Spinal cord (tissue), 10 donors: ENCODE results near the gene STAT4. TPM values are rescaled to one million over a fixed set of nuclear protein-coding genes. Genes with fewer than 3 reads are reported as not detected.
A peak's percentile ranks its signal among the peaks of the same experiment; 100 is the strongest.

Source experiments
- DNase-seq, 6 donors: peaks; one replicate each; pipeline versions ENCODE4 v3.0.0 to v3.0.0-alpha.2; 2013 to 2015; ENCODE audit warnings: low spot score in 6 of 6, low read depth in 4 of 6
- H3K27ac ChIP-seq: one replicate; pipeline ENCODE4 v1.5.1; 2013; ENCODE audit warnings: low read depth, low read length, control low read depth
- H3K27me3 ChIP-seq: one replicate; pipeline ENCODE4 v1.6.1; 2013; ENCODE audit warnings: low read length; ENCODE audit not compliant: control insufficient read depth, insufficient read depth
- H3K36me3 ChIP-seq: one replicate; pipeline ENCODE4 v1.6.1; 2013; ENCODE audit warnings: low read length; ENCODE audit not compliant: control insufficient read depth, insufficient read depth
- H3K4me1 ChIP-seq: one replicate; pipeline ENCODE4 v1.6.1; 2013; ENCODE audit warnings: low read length; ENCODE audit not compliant: control insufficient read depth, insufficient read depth
- H3K4me3 ChIP-seq: one replicate; pipeline ENCODE4 v1.5.1; 2013; ENCODE audit warnings: low read depth, low read length, control low read depth
- H3K9me3 ChIP-seq: one replicate; pipeline ENCODE4 v1.6.1; 2013; ENCODE audit warnings: low read length; ENCODE audit not compliant: control insufficient read depth, insufficient read depth
- WGBS: methylation state at CpG from one replicate; pipeline ENCODE4 v1.1.5; 2013; ENCODE audit warnings: missing lambda C conversion rate; ENCODE audit not compliant: insufficient coverage; 5-methylcytosine and 5-hydroxymethylcytosine counted together
- polyA plus RNA-seq, 2 donors: library from polyadenylated mRNA; unstranded; fragments of 120-200 nt; gene quantifications; one replicate each; pipeline ENCODE4 v1.2.1, GENCODE V29; 2013; ENCODE audit not compliant: insufficient read length in 2 of 2
- total RNA-seq, 2 donors: library from RNA; depleted of rRNA in 1 of 2; stranded (reverse); fragments of 120-200 nt in 1 of 2; fragments of >200 nt in 1 of 2; gene quantifications; one replicate each; pipeline versions ENCODE4 v1.2.3 to v1.2.4, GENCODE V29; 2013 to 2014
- donor health status: healthy.

Gene STAT4
- total and polyA plus RNA-seq, 4 donors, result 2.5 to 8.9 (median 7.4) TPM

DNA sequence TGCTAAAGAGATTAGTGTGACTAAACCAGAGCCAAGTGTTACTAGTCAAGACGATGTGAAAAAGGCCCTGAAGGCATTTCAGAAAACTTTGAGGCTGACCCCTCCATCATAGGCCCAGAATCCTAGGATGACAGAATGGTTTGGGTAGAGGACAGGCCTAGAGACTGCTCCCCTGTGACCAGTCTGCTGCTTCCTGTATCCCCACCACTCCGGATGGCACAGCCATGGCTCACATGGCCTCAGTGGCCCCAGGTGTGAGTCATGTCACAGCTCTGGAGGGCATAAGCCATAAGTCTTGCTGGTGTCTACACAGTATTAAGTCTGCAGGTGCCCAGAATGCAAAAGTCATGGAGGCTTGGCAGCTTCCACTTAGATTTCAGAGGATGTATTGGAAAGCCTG is 124.4 kb downstream of the STAT4 start:
- Histone ChIP-seq H3K27me3 (no peaks in the 10 kb centered on the region), H3K9me3 (no peaks in the 10 kb centered on the region), H3K36me3 (no peaks in the 10 kb centered on the region), H3K4me1 (peaks cover under 1% of the 10 kb centered on the region), H3K4me3 (no peak overlapping the region), H3K27ac (no peak overlapping the region)
- WGBS, result 36% methylated on average over 2 of the region's 2 CpGs
- DNase-seq, result no peak

DNA sequence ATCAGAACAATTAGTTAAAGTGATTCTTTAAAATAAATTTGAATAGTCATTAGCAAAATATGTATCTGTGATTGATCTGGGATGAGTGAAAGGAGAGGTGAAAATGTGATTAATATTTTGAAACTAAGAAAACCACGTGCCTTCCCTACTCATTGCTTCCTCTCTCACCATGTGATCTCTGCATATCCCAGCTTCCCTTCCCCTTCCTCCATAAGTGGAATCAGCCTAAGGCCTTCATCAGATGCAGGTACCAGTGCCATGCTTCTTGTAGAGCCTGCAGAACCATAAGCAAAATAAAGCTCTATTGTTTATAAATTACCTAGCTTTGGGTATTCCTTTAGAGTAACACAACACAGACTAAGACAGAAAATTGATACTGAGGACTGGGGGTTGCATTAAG is 125.7 kb downstream of the STAT4 start:
- H3K9me3 ChIP-seq, result no peaks in the 10 kb centered on the region
- H3K4me3 ChIP-seq, result no peak overlapping the region
- H3K4me1 ChIP-seq, result peaks cover 8% of the 10 kb centered on the region
- no peak overlapping the region for H3K27ac ChIP-seq
- no peaks in the 10 kb centered on the region for H3K36me3 ChIP-seq
- WGBS, result no CpG with 5 or more reads among the region's 1 CpG
- DNase-seq, result no peak
- no peaks in the 10 kb centered on the region for H3K27me3 ChIP-seq

DNA sequence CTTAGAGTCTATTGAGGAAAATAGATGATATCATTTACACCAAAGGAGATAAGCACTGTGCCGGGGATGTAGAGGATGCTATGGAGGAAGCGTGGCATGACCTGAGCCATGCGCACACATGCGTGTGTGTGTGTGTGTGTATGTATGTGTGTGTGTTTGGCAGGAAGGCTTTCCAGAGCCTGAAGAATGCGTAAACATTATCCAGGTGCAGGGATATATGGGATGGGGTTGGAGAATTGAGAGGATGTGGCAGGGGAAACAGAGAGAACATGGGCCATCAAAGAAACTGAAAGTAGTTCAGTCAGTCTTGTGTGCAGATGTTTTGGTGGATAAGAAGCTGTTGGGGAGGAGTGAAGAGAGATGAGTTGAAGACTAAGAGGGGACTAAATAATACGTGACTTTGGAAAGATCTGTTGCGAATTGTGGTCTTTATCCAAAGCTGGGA is 127.5 kb downstream of the STAT4 start:
- 93% methylated on average over 7 of the region's 7 CpGs for WGBS
- Histone ChIP-seq H3K36me3 (no peaks in the 10 kb centered on the region), H3K27ac (no peak overlapping the region), H3K4me1 (peaks cover 8% of the 10 kb centered on the region), H3K9me3 (no peaks in the 10 kb centered on the region), H3K27me3 (no peaks in the 10 kb centered on the region), H3K4me3 (no peak overlapping the region)
- no peak for DNase-seq

DNA sequence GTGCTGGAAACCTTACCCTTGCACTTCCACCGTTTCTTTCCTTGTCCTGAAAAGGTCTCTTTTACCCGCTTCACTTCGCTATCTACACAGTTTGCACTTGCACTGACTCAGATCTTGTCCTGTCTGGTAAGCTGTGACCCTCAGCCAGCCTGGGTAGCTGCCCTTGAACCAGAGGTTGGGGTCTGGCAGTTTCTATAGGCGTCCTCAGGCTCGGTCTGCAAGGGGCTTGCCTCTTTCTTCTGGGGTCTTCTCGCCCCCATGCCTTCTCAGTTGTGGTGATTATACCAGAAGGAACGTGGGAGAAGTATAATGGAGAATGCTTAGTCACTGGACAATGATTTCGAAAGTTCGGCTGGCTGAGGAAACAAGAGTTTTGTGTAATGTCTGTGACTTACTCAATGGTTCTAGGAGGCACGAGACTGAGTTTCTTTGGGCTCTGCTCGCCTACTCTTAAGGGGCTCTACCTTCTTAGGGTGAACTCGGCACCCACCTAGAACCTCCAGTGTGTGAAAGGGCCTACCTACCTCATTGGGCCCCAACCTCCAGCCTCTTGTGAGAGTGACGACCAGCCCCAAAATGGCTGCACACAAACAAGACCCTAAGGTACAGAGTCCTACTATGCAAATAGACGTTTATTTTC is 129.9 kb downstream of the STAT4 start:
- no peaks in the 10 kb centered on the region for H3K27me3 ChIP-seq
- no peaks in the 10 kb centered on the region for H3K36me3 ChIP-seq
- 51% methylated on average over 11 of the region's 14 CpGs for WGBS
- no peaks in the 10 kb centered on the region for H3K9me3 ChIP-seq
- H3K4me3 ChIP-seq, result peak overlapping the region; percentile 74
- H3K4me1 ChIP-seq, result peaks cover 8% of the 10 kb centered on the region
- DNase-seq, result peak in 1 of 6 donors; percentile 17
- H3K27ac ChIP-seq, result peak overlapping the region; percentile 88

DNA sequence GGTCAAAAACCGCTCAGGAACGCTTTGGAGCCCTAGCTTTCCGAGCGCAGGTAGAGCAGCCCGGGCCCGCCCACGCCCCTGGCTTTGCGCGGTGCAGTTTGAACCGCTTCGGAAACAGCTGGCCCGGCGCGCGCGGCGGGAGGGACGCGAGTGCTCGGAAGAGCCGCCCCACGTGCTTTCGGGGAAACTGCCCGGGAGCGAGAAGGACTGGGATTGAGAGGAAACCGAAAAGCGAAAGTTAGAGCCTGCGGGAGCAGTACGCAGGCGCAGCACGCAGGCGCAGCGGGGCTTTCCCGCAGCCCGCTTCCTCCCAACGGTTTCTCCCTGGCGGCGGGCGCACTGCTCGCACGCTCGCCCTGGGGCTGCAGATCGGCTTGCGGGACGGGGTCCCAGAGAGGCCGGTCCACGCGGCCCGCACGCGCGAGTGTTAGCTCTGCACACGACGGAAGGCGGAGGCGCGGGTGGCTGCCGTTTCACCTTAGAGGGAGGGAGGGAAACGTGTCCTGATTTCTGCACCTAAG is 130.5 kb downstream of the STAT4 start:
- peak; percentile 90 to 99 (median 92) for DNase-seq
- Histone ChIP-seq H3K27me3 (no peaks in the 10 kb centered on the region), H3K27ac (peak overlapping the region; percentile 88), H3K4me1 (peaks cover 8% of the 10 kb centered on the region), H3K4me3 (peak overlapping the region; percentile 74), H3K36me3 (no peaks in the 10 kb centered on the region), H3K9me3 (no peaks in the 10 kb centered on the region)
- WGBS, result 0% methylated on average over 58 of the region's 59 CpGs

DNA sequence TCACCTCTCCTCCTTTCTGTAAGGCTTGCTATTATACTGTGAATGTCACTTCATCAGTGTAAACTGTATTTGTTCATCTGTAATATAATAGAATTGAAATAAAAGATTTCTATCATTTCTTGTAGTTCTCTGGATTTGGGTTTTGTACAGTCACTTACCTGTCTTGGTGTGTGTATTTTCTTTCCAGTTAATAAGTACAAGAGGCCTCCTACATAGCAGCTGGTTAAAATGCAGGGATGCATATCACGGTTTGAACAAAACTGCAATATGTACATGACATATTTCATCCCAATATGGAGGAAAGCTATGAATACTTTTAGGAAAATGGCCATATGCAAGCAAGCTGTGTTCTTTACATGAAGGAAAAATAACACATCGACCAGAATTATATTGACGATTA is 131.4 kb downstream of the STAT4 start:
- no peak for DNase-seq
- no peaks in the 10 kb centered on the region for H3K9me3 ChIP-seq
- H3K4me3 ChIP-seq, result no peak overlapping the region
- H3K36me3 ChIP-seq, result no peaks in the 10 kb centered on the region
- H3K4me1 ChIP-seq, result peaks cover 11% of the 10 kb centered on the region
- H3K27me3 ChIP-seq, result no peaks in the 10 kb centered on the region
- H3K27ac ChIP-seq, result no peak overlapping the region
- whole genome bisulfite sequencing, result no CpG with 5 or more reads among the region's 3 CpGs

DNA sequence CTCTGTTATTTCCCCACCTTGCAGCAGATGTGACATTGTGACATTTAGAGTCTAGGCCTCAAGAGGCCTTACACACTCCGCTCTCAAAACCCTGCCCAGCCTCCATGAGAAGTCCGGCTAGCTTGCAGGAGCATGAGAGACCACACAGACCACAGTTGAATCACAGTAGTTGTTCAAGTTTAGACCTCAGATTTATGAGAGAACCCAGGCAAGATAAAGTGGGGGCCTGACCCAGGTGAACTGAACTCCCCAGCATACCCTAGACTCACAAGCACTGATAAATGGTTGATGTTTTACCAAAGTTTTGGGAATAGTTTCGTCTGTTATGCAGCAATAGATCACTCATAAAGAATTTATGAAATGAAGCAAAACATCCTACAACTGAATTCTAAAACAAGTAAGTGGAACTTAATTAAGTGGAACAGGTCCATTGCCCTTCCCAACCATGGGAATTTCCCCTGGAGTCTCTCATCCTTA is 132.1 kb downstream of the STAT4 start:
- H3K4me3 ChIP-seq, result no peak overlapping the region
- no peaks in the 10 kb centered on the region for H3K36me3 ChIP-seq
- DNase-seq, result no peak
- no peaks in the 10 kb centered on the region for H3K27me3 ChIP-seq
- WGBS, result 83% methylated on average over 1 of the region's 3 CpGs
- H3K4me1 ChIP-seq, result peaks cover 12% of the 10 kb centered on the region
- H3K27ac ChIP-seq, result no peak overlapping the region
- no peaks in the 10 kb centered on the region for H3K9me3 ChIP-seq

DNA sequence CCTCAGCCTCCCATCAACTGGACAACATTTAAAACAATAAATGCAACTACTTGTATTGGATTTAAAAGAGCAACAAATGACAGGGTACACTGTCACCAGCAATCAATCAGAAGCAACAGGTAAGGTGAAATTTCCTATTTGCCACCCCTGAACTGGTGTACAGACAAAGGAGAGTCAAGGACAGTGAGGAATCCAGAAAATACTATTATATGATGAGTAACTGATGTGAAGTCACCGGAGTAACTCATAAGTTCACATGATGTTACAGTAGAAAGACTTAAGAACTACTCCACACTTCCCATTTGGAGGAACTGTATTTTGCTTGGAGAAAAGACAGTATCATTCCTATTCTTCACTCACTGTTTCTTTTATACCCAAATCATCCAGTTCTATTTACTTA is 132.7 kb downstream of the STAT4 start:
- Histone ChIP-seq H3K36me3 (no peaks in the 10 kb centered on the region), H3K9me3 (no peaks in the 10 kb centered on the region), H3K4me3 (no peak overlapping the region), H3K4me1 (peaks cover 12% of the 10 kb centered on the region), H3K27me3 (no peaks in the 10 kb centered on the region), H3K27ac (no peak overlapping the region)
- DNase-seq, result no peak
- WGBS, result no CpG with 5 or more reads among the region's 1 CpG

DNA sequence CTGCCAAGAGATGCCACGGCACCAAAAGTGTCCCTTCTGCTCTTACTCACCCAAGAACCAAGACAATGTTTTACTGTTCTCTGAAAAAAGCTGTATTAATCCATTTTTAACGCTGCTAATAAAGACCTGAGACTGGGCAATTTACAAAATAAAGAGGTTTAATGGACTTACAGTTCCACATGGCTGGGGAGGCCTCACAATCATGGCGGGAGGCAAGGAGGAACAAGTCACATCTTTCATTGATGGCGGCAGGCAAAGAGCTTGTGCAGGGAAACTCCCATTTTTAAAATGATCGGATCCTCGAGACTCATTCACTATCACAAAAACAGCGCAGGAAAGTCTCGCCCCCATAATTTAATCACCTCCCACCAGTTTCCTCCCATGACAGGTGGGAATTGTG is 135.0 kb downstream of the STAT4 start:
- no peaks in the 10 kb centered on the region for H3K27me3 ChIP-seq
- peaks cover 17% of the 10 kb centered on the region for H3K4me1 ChIP-seq
- H3K27ac ChIP-seq, result no peak overlapping the region
- H3K36me3 ChIP-seq, result no peaks in the 10 kb centered on the region
- WGBS, result 90% methylated on average over 2 of the region's 8 CpGs
- no peaks in the 10 kb centered on the region for H3K9me3 ChIP-seq
- no peak overlapping the region for H3K4me3 ChIP-seq
- no peak for DNase-seq

DNA sequence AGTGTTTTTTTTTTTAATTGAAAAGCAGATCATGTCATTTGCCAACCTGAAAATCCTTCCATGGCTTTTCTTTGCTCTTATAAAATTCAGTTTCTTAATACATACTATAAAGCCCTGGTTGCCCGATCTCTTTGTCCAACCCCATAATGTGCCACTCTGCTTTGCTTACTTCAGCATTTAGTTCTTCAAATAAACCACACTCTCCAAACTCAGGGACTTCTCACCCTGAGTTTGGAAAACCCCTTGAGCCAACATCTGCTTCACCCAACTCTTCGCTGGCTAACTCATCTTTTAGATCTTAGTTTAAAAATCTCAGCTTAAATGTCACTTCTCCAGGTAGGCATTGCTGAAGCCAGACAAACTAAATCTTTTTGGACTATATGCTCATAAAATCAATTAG is 135.6 kb downstream of the STAT4 start:
- H3K36me3 ChIP-seq, result no peaks in the 10 kb centered on the region
- H3K4me1 ChIP-seq, result peaks cover 15% of the 10 kb centered on the region
- no peaks in the 10 kb centered on the region for H3K9me3 ChIP-seq
- no peak overlapping the region for H3K27ac ChIP-seq
- WGBS, result 100% methylated on average over 2 of the region's 2 CpGs
- H3K4me3 ChIP-seq, result no peak overlapping the region
- H3K27me3 ChIP-seq, result no peaks in the 10 kb centered on the region
- DNase-seq, result no peak
